Stimulated activated CD8-positive, alpha-beta memory T cell treated with anti-CD3 and anti-CD28 coated beads, Interleukin-2, amount 100 ng/mL, for 48 hours (primary cell): ENCODE results near the gene DCAKD.

Experiments used
- DNase-seq, 2 donors: peaks; one replicate each; pipeline ENCODE4 v3.0.0-alpha.2; 2020; ENCODE audit warnings: low read depth in 2 of 2

DCAKD gene

DNA sequence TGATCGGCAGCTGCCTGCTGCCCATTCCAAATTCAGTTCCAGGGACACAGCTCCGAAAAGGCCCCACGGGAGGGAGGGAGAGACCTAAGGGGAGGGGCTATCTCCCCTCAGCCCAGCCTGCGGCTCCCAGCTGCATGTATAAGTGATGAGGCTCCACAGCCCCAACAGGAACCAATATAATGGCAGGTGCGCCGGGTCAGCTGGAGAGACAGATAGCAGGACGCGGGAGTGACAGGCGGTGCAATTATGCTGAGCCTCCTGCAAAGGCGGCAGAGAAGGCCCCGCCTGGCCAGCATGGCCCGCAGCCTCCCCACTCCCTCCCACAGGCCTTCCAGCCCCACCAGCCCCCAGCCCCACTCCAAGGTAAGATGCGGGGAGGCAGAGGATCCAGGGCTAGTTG is 75.2 kb downstream of the DCAKD start:
- no peak for DNase-seq
